HG02678 (cell line): ENCODE data around the gene KCNAB1.

Source experiments
- ATAC-seq: cut with Tn5 transposase; IDR thresholded peaks from one replicate; pipeline ENCODE4 v1.9.1; 2021; ENCODE audit warnings: mild to moderate bottlenecking, moderate library complexity; ENCODE audit not compliant: unreplicated experiment

Gene KCNAB1

DNA sequence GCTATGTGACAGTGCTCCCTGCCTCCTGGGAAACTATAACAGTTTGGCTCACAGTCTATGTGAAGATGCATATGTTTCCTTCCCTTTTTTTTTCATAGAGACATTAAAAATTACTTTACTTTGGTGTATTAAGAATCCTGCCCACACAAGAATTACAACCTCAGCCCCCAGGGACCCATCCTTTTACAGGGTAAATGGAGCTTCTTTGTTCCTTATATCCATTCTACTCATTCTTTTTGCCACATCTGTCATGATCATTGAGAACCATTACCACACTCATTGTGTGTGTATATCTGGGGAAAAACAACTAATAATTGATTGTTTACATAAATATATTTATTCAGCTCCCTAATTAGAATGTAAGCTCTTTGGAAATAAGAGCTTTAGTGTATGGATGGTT is 277.2 kb downstream of the KCNAB1 start:
- ATAC-seq = no peak

DNA sequence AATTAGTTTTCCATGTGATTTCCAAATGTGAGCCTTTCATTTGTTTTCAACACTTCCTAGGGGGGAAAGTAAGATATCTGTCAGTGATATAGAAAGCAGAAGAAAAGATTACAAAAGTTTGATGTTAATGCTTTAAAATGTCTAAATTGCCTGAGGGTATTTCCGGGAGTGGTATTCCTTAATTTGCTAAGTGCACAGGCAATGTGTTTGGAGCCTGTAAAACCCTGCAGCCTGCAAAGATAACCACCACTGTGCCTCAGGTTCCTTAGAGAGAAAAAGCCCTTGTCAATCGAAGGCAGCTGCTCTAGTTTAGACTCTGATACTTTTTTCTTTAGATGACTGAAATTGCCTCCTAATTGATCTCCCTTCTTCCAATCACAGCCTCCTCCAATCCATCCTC is 279.7 kb downstream of the KCNAB1 start:
- no peak for ATAC-seq

DNA sequence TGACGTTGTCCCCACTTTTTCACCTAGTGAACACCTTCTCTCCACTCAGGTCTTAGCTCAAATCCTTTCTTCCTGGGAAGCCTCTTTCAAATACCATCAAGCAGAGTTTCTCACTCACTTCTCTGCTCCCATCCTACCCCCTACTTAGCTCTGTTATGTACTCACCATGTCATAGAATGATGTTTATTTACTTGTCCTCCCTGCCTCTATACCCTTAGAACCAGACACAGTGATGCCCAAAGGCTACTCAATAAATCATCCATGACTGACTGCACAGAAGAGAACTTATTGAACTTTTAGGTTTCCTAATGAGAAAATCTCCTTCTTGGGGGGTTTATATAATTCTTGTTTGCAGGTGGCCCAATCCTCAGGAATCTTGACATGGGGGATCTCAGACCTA is 280.4 kb downstream of the KCNAB1 start:
- no peak for ATAC-seq

DNA sequence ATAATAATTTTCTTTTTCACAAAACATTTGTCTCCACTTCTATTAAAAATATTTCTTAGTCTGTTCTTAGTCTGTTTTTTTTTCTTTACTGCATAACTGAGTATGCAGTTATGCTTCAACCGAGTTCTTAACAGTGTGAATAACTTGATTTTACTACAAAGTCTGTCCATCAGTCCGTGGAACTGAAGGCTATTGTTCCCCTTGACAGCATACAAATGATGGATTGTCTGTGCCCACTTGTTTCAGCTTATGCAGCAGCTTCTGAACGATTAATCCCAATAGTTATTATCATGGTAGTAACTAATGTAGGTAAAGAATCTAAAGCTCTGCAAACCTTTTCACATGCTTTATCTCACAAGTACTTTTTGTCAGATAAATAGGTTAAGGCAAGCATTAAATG is 283.8 kb downstream of the KCNAB1 start:
- no peak for ATAC-seq

DNA sequence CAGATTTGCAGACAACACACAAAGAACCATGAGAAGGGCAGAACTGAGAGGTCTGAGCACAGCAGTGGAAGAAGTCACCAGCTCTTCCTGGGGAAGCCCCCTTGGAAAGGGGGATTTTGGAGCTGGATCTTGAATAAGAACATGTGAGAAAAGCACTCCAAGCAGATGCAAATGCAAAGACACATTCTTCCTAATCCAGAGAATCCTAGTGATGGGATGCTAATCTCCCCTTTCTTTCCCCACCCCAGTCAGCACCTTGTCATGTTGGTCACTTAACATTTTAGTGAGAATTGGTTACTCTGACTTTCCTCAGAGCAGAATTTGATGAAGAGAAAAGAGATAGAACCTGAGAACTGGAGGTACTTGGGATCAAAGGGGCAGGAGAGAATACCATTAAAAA is 286.0 kb downstream of the KCNAB1 start:
- ATAC-seq = no peak

DNA sequence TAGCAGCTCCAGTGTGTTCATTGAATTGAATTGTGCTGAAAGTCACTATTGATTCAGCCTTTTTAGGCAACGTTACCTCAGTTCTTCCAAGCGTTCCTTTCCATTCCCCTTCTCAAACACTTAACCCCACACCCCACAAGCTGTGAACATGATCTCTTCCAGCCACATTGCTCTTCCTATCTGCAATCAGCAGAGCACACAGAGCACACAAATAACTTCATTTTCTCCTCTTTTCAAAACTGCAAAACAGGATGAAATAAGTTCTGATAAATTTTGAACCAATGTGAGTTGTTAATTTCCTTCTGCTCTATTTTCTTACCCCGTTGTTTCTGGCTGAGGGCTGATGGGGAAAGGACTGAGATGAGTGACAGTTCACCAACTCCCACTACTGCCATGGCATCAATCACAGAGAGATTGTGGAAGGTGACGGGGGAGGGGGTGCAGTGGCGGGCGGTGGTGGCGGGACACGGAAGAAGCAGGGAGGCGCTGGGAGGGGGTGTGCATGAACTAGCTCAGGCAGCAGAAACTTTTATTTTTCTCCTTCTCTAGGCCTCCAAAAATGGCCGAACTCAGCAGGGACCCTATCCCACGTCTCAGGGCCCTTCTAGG is 287.3 kb downstream of the KCNAB1 start:
- no peak for ATAC-seq

DNA sequence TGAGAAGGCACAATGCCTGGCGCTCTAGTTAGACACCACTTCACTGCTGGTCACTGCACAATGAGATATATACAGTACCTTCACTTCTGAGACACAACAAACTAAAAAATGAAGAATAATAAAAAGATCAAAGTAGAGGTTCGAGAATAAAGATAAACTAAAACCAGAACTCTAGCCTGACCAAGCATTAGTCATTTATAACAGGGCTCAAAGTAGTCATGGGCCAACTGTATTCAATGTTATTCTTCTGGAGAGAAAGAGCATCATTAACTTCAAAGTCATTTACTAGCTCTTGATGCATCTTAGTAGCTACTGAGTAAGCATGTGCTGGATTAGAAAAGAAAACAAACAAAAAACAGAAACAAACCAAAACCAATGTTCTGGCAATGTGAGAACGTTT is 289.3 kb downstream of the KCNAB1 start:
- no peak for ATAC-seq

DNA sequence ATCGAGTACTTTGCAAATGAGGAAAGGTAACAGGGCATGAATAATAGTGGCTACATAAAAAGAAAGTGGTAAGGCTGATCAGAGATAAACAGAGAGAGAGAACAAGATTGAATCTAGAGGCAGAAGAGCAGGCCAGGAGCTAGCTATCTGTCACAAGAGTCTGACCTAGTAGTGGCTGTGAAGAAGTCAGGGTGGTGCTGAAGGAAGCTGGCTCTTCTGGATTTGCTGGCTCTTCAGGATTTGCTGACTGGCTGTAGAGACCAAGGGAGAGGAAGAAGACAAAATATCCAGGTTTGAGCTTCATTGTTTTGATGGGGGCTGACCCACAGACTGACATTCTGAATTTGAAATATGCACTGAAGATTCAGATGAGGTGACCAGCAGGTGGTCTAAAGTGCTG is 292.2 kb downstream of the KCNAB1 start:
- ATAC-seq = no peak

DNA sequence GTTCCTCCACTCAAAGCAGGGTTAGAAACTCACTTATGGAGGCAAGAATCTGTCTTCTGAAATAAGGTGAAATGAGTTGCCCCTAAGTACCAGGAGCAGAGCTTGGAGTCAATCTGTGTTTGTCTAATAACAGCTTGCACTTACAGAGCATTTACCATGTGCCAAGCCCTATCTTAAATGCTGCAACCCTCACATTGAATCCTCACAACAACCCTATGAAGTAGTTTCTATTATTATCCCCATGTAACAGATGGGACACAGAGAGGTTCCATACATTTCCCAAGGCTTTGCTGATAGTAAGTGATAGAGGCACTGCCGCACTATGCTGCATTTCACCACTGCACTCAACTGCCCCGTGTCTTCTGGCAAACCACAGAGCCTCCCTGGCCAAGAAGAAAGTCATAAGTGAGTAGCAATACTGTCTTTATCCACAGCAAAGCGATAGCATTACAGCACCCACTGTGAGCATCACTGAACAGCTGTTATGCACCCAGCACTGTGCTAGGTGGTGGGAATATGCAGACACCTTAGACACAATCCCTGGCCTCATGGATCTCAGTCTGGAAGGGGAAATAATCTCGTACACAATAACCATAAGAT is 293.0 kb downstream of the KCNAB1 start:
- no peak for ATAC-seq

DNA sequence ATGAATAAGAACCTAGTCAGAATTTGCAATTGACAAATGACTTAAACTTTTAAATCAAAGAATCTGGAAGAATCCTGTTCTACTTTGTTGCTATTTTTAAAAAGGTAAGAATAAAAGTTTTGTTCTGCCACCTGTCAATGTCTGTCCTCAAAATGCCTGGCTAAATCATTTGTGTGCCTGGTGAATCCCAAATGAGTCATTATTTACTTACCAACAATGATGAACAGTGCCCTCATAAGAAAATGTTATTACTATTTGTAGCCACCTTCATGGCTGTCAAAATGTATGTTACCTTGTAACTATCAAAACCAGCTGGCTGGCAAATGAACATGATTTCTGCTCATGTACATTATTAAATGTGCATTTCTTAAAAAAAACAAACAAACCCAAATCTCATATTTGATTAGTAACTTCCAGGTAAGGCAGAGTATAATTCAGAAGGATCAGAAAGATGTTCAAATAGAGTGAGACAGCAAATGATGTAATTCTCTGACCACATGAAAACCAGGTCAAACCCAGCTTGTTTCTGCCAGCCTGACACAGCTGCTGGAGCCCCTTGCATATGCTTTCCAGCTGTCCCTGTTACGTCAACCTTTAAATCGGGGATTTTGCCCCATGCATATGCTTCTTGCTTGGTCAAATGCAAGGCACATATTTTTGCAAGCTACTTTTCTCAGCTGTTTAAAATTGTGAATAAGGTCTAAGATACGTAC is 296.6 kb downstream of the KCNAB1 start:
- no peak for ATAC-seq

DNA sequence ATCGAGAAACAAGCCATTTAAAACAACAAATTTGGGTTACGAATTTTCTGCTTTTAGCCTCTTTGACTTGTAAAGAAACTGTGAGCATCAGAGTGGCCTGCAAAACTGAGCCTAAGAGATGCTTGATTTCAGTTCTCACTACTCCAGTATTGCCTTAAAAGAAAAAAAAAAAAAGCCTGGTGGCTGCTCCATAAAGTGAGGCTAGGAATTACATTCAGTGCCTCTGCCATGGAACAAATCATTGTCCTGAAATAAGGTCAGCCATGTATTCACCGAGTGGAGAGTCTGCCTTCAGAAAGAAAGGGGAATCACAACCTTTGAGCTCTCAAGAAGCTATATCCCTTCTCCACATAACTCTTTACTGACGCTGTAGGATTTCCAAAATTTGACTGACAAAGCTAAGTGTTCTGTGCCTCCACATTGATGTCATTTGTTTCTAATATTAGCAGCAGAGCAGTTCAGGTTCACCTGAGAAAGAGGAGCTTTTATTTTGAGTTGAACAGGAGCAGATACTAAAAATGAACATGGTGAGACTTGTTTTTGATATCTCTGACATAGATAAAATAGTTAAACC is 297.3 kb downstream of the KCNAB1 start:
- no peak for ATAC-seq

DNA sequence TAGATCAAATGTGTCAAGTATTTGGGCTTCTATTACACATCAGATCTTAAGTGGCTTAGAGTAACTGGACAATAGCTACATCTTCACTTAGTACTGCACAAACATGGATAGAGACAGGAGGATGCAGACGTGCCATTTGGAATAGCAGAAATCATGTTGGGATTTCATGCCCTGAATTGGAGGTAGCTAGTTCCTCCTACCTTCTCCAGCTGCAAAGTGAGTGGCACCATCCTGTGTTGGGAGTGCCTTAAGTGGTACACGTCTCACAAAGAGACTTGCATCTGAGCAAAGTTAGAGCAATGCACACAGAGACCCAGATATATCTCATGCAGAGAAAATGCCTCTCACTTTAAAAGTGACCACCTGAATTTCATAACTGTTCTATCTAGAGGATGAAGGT is 298.1 kb downstream of the KCNAB1 start:
- ATAC-seq = no peak

DNA sequence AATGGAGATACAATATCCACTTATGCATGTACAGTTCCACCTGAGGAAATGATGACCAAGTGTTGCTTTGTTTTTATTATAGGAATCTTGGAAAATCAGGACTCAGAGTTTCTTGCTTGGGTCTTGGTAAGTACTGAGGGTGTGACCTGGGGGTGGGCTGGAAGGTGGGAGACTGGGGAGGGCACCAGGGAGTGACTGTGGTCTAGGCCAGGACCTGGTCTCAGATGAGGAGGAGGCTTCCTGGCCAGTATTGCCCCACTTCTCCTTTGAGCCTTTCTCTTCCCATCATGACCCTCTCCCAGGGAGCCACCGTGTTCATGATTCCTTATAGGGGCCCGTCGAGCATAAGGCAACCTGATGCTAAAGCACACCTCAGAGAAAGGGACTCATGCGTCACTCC is 301.2 kb downstream of the KCNAB1 start:
- ATAC-seq = no peak

DNA sequence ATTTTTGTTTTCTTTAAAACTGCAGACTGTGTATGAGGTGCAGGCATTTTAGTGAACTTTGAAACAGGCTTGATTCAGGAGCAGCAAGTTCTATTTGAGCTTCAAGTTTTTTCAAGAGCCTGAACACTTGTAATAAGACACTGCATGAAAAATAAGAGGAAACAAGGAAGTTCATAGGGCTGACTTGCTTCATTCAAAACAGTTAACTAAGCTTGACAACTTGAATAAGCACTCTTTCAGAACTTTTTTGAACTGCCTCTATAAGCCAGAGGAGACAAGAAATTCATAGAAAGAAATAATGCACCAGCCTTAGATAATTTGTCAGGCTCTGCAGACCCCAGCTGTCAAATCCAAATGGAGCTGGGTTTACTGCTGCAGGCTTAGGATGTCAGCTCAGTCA is 304.4 kb downstream of the KCNAB1 start:
- ATAC-seq = no peak

DNA sequence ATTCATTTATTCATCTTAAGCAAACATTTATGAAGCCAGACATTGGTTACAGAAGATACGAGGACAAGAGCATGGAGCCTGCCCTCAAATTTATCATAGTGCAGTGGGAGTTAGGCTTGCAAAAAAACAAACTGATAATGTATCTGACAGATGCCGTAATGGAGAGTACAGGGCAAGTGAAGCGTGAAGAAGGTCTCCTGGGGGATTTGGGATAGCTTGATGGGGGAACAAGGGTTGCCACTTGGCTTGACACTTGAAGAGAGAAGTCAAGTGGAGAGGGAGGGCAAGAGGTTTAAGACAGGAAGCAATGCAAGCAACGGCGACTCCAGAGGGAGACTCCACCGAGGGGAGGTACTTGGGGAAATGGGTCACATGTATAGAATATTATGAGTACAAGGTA is 305.3 kb downstream of the KCNAB1 start:
- ATAC-seq = no peak

DNA sequence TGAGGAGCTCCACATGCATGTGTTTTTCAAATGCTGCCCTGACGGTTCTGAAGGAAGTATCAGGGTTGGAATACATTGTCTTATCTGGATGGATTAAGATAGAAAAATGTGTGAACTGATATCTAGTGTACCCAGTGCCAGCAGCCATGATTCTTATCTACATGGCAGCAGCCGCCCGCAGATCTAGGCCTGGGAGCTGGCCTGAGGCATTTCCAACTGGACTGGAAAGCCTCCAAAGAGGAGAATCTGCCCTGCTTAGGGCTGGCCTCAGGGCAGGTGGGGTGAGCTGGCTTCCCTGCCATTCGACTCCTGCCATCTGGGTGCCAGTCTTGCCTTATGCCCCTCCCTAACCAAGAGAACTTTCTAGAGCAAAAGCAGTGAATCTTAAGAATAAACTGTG is 308.7 kb downstream of the KCNAB1 start:
- ATAC-seq = no peak

DNA sequence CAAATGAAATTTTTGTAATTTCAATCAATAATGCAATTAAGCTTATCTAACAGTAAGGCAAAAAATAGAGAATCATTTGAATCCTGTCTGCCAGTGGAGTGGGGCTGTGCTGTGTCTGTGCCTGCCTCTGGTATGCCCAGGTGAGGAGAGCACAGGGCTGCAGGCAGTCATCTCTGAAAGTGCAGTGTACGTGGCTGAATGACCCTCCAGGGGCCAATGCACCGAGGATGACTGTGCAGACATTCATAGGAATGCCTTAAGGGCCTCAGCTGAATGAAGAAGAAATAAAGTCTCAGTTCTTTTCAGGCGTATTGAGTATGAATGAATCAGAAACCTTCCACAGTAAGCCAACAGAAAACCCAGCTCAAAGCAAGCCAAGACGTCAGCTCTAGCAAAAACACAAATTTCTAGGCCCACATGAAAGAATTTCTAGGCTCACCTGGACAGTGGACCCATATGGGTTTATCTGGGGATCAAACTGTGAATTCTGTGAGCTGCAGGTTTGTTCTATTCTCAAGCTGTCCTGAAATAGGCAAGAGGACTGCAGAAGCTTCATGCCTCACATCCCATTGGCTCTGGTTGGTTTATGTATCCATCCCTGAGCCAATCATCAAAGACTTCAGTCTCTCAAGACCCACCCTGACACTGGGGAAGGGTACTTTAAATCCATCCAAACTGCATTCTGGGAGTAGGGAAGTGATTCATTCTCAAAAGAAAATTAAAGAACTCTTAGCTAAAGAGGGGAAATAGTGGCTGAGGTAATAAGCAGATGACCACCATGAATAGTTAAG is 311.2 kb downstream of the KCNAB1 start:
- no peak for ATAC-seq

DNA sequence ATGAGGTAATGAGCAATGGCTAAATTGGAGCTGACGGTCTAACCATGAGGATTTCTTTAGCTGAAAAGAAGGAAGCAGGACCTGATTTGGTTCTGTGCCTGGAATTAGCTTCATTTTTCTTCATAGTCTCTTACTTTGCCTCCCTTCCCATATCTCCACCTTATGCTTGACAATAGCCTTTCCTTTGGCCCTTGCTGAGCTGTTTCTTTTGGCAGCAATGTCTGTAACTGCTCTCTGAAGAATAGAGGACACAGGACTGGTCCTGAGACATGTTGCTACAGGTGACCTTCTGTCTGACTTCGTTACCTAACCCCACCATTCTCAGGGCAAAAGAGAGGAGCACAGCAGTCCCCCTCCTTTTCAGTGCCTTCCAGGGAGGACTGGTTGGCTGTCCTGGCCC is 312.2 kb downstream of the KCNAB1 start:
- no peak for ATAC-seq

DNA sequence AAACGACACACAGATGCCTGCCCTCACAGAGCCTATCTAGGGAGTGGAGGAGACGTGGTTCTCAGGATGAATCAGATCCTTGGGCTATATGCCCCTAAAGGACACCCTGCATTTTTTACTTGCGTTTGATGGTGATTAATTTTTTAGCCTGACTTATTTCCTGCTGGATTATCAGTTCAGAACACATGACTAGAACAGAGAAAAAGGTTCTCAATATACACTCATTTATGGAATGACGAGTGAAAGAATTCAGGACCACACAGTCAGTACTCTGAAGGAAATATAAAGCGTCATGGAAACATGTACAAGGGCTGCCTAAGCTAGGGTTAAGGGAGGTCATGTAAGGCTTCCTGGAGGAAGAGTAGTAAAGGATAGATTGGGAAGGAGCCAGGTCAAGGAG is 312.8 kb downstream of the KCNAB1 start:
- no peak for ATAC-seq

DNA sequence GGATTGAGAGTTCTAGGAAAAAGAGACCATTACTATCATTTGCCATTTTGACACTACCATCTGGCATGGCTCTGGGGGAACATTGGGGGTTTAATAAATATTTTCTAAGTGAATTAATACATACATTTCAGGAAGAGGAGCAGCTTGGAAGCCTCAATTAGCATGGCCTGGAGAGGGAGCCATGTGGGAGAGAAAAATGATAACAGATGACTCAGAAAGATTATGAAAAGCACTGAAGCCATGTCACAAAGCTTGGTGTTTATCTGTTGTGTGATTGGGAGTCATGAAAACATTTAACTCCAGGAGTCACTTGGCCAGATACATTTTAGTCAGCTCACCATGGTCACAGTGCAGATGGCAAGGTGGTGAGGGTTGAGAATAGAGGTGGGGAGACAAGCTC is 313.5 kb downstream of the KCNAB1 start:
- no peak for ATAC-seq

DNA sequence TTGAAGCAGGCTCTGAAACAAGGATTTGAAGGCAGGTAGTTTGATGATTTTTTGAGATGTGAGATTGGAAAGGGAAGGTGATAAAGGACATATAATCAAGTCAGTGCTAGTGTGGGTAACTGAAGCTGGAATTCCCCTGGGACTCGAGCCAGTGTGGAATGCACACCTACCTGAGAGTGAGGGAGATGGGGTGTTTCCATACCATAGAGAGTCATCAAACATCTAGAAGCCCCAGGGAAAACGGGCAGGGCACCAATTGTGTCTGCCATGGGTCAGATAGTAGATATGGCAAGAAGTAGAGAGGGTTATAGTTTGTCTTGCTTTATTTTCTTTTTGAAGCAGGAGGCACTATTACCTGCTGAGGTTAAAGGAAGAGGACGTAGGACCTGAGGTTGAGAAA is 314.5 kb downstream of the KCNAB1 start:
- no peak for ATAC-seq

DNA sequence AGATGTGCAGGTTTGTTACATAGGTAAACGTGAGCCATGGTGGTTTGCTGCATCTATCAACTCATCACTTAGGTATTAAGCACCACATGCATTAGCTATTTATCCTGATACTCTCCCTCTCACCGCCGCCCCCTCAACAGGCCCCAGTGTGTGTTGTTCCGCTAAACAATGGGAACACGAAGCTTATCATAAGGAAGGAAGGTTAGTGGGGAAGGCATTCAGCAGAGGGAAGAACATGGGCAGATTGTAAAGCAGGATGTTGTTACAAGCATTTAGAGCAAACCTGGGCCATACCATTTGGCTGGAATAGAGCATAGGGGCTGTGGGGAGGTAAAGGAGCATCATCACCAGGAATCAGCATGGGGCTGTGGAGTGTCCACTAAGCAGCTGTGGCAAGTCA is 322.7 kb downstream of the KCNAB1 start:
- no peak for ATAC-seq
